ENCODE results near the gene E2F3. TPM values are rescaled to one million over a fixed set of nuclear protein-coding genes. Genes with fewer than 3 reads are reported as not detected.
"Not testable (repeated sequence)": the region's sequence is repeated elsewhere in the genome, so short reads cannot be mapped to it uniquely, and the experiment has no call there.

Gene E2F3
- polyA plus RNA-seq, 4 donors = 1.8 to 15.7 (median 4.4) TPM

DNA sequence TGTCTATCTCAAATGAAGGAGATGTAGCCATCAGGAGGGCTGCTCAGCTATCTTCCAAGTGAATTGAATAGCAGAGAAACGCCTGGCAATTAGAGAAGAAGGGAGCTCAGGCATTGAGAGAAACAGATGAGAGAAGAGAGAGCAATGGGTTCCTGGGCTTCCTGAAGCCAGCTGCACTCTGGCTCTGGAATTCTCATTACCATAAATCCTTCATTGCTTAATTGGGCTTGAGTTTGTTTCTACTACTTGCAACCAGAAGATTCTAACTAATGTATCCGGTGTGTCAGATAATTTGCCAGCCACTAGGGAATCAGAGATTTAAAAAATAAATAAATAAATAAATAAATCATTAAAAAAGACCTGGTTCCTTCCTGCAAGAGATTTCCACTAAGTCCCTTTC, 107.5 kb downstream of the E2F3 start:
- DNase-seq (no peak), FAIRE-seq (no peak)
- H3K4me1 ChIP-seq (ENCODE audit: control insufficient read depth in 3 of 3, insufficient read depth in 2 of 3, low read depth in 1 of 3, low read length in 2 of 3) = no peaks in the 10 kb centered on the region
- WGBS, 3 donors = 62 to 83% (median 78%) methylated on average over 2 of the region's 2 CpGs
- no peak overlapping the region for H3K4me3 ChIP-seq (ENCODE audit: low read depth in 1 of 3, low read length in 3 of 3)
- H3K9me3 ChIP-seq (ENCODE audit: control insufficient read depth in 2 of 2, insufficient read depth in 1 of 2, low read depth in 1 of 2, low read length in 1 of 2) = no peaks in the 10 kb centered on the region
- H3K27me3 ChIP-seq (ENCODE audit: control insufficient read depth in 3 of 3, insufficient read depth in 3 of 3, low read length in 3 of 3) = no peaks in the 10 kb centered on the region
- H3K36me3 ChIP-seq (ENCODE audit: control insufficient read depth in 3 of 3, insufficient read depth in 2 of 3, low read depth in 1 of 3, low read length in 3 of 3) = no peaks in the 10 kb centered on the region
- no peak overlapping the region for H3K27ac ChIP-seq (ENCODE audit: low read depth in 1 of 3, low read length in 2 of 3)

DNA sequence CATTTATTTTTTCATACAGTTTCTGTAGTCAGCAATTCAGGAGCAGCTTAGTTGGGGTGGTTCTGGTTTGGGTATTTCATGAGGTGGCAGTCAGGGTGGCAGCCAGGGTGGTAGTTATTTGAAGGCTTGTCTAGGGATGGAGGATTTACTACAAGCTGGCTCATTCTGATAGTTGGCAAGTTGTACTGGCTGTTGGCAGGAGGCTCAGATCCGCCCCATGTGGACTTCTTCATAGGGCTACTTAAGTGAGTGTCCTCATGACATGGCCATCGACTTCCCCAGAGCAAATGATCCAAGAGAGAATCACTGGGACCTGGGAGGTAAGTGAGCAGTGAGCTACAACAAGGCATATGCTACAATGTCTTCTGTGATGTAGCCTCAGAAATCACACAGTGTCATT, 110.2 kb downstream of the E2F3 start:
- FAIRE-seq = no peak
- no peaks in the 10 kb centered on the region for H3K9me3 ChIP-seq (ENCODE audit: control insufficient read depth in 2 of 2, insufficient read depth in 1 of 2, low read depth in 1 of 2, low read length in 1 of 2)
- H3K4me3 ChIP-seq (ENCODE audit: low read depth in 1 of 3, low read length in 3 of 3) = no peak overlapping the region
- no peak overlapping the region for H3K27ac ChIP-seq (ENCODE audit: low read depth in 1 of 3, low read length in 2 of 3)
- no peaks in the 10 kb centered on the region for H3K36me3 ChIP-seq (ENCODE audit: control insufficient read depth in 3 of 3, insufficient read depth in 2 of 3, low read depth in 1 of 3, low read length in 3 of 3)
- DNase-seq = no peak
- no peaks in the 10 kb centered on the region for H3K27me3 ChIP-seq (ENCODE audit: control insufficient read depth in 3 of 3, insufficient read depth in 3 of 3, low read length in 3 of 3)
- 79 to 86% (median 80%) methylated on average over 2 of the region's 2 CpGs for WGBS, 3 donors
- no peaks in the 10 kb centered on the region for H3K4me1 ChIP-seq (ENCODE audit: control insufficient read depth in 3 of 3, insufficient read depth in 2 of 3, low read depth in 1 of 3, low read length in 2 of 3)

DNA sequence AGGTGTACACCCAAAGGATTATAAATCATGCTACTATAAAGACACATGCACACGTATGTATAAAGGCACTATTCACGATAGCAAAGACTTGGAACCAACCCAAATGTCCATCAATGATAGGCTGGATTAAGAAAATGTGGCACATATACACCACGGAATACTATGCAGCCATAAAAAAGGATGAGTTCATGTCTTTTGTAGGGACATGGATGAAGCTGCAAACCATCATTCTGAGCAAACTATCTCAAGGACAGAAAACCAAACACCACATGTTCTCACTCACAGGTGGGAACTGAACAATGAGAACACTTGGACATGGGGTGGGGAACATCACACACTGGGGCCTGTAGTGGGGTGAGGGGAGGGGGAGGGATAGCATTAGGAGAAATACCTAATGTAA, 123.5 kb downstream of the E2F3 start:
- H3K27me3 ChIP-seq (ENCODE audit: control insufficient read depth in 3 of 3, insufficient read depth in 3 of 3, low read length in 3 of 3); H3K36me3 ChIP-seq (ENCODE audit: control insufficient read depth in 3 of 3, insufficient read depth in 2 of 3, low read depth in 1 of 3, low read length in 3 of 3); H3K4me1 ChIP-seq (ENCODE audit: control insufficient read depth in 3 of 3, insufficient read depth in 2 of 3, low read depth in 1 of 3, low read length in 2 of 3); H3K27ac ChIP-seq (ENCODE audit: low read depth in 1 of 3, low read length in 2 of 3); H3K4me3 ChIP-seq (ENCODE audit: low read depth in 1 of 3, low read length in 3 of 3); DNase-seq; H3K9me3 ChIP-seq (ENCODE audit: control insufficient read depth in 2 of 2, insufficient read depth in 1 of 2, low read depth in 1 of 2, low read length in 1 of 2); FAIRE-seq: not testable (repeated sequence)
- WGBS, 3 donors = 74 to 87% (median 80%) methylated on average over 3 of the region's 3 CpGs

DNA sequence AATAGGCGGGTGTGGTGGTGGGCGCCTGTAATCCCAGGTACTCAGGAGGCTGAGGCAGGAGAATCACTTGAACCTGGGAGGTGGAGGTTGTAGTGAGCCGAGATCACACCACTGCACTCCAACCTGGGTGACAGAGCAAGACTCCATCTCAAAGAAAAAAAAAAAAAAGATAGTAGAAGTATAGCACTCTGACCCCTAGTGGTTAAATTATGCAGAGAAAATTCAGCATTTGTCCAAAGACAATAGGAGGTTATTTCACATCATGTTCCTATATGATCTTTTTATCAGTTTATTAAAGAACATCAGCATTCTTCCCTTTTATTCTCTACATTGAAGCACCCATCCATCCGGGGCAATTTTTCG, 127.4 kb downstream of the E2F3 start:
- not testable (repeated sequence) for H3K36me3 ChIP-seq (ENCODE audit: control insufficient read depth in 3 of 3, insufficient read depth in 2 of 3, low read depth in 1 of 3, low read length in 3 of 3); FAIRE-seq; H3K9me3 ChIP-seq (ENCODE audit: control insufficient read depth in 2 of 2, insufficient read depth in 1 of 2, low read depth in 1 of 2, low read length in 1 of 2); H3K27me3 ChIP-seq (ENCODE audit: control insufficient read depth in 3 of 3, insufficient read depth in 3 of 3, low read length in 3 of 3); H3K27ac ChIP-seq (ENCODE audit: low read depth in 1 of 3, low read length in 2 of 3); H3K4me1 ChIP-seq (ENCODE audit: control insufficient read depth in 3 of 3, insufficient read depth in 2 of 3, low read depth in 1 of 3, low read length in 2 of 3); H3K4me3 ChIP-seq (ENCODE audit: low read depth in 1 of 3, low read length in 3 of 3)
- 6 to 33% (median 27%) methylated on average over 3 to 5 of the region's 5 CpGs for WGBS, 3 donors
- peak; percentile 51 to 64 for DNase-seq

DNA sequence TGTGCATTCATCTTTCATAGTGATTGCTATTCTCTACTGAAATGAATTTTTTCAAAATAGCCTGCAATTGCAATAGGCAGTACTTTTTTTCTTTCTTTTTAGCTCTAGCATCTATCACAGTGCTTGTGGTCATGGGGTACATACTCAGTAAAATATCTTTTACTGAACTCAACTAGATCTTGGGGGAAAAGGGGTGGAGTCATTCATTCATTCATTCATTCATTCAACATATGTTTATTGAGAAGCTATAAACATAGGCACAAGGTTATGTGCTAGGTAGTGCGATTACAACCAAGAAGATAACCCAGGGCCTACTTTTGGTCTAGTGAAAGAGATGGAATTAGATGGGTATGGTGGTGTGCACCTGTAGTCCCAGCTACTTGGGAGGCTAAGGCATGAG, 131.2 kb downstream of the E2F3 start:
- no peak overlapping the region for H3K4me3 ChIP-seq (ENCODE audit: low read depth in 1 of 3, low read length in 3 of 3)
- DNase-seq (no peak), FAIRE-seq (no peak)
- H3K27me3 ChIP-seq (ENCODE audit: control insufficient read depth in 3 of 3, insufficient read depth in 3 of 3, low read length in 3 of 3) = no peaks in the 10 kb centered on the region
- peaks cover 0 to 4% (median 0%) of the 10 kb centered on the region in 3 donors for H3K36me3 ChIP-seq (ENCODE audit: control insufficient read depth in 3 of 3, insufficient read depth in 2 of 3, low read depth in 1 of 3, low read length in 3 of 3)
- no peak overlapping the region for H3K27ac ChIP-seq (ENCODE audit: low read depth in 1 of 3, low read length in 2 of 3)
- H3K9me3 ChIP-seq (ENCODE audit: control insufficient read depth in 2 of 2, insufficient read depth in 1 of 2, low read depth in 1 of 2, low read length in 1 of 2) = no peaks in the 10 kb centered on the region
- 93 to 100% (median 97%) methylated on average over 1 of the region's 1 CpG for WGBS, 3 donors
- H3K4me1 ChIP-seq (ENCODE audit: control insufficient read depth in 3 of 3, insufficient read depth in 2 of 3, low read depth in 1 of 3, low read length in 2 of 3) = peaks cover 0 to 12% (median 4%) of the 10 kb centered on the region in 3 donors

DNA sequence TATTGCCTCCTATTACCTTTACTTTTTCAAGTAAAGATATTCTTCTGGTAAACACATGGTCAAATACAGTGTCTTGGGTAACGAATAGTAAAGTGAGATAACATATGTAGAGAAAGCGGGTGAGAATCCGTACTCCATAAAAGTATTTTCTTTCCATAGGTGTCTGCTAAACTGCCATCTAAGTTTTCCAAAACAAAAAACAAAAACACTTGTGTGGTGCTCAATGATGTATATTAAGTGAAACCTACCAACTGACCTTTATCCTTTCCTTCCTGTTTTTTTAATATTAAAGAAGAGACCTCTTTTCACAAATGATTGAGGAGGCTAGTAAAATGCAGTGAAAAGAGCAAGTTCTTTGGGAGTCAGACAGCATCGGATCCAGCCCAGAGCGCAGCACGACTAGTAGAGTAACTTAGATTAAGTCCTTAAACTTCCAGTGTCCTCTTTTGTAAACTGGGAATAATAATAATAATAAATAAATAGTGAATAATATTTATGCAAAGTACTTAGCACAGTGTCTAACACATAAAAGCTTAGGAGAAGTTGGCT, 132.1 kb downstream of the E2F3 start:
- peaks cover 0 to 4% (median 0%) of the 10 kb centered on the region in 3 donors for H3K36me3 ChIP-seq (ENCODE audit: control insufficient read depth in 3 of 3, insufficient read depth in 2 of 3, low read depth in 1 of 3, low read length in 3 of 3)
- H3K4me3 ChIP-seq (ENCODE audit: low read depth in 1 of 3, low read length in 3 of 3) = peak overlapping the region in 1 of 3 donors; percentile 92
- H3K27me3 ChIP-seq (ENCODE audit: control insufficient read depth in 3 of 3, insufficient read depth in 3 of 3, low read length in 3 of 3) = no peaks in the 10 kb centered on the region
- FAIRE-seq (no peak), DNase-seq (no peak)
- peaks cover 0 to 10% (median 4%) of the 10 kb centered on the region in 3 donors for H3K4me1 ChIP-seq (ENCODE audit: control insufficient read depth in 3 of 3, insufficient read depth in 2 of 3, low read depth in 1 of 3, low read length in 2 of 3)
- peak overlapping the region in 1 of 3 donors; percentile 90 for H3K27ac ChIP-seq (ENCODE audit: low read depth in 1 of 3, low read length in 2 of 3)
- no peaks in the 10 kb centered on the region for H3K9me3 ChIP-seq (ENCODE audit: control insufficient read depth in 2 of 2, insufficient read depth in 1 of 2, low read depth in 1 of 2, low read length in 1 of 2)
- 45 to 50% (median 45%) methylated on average over 6 of the region's 6 CpGs for WGBS, 3 donors

DNA sequence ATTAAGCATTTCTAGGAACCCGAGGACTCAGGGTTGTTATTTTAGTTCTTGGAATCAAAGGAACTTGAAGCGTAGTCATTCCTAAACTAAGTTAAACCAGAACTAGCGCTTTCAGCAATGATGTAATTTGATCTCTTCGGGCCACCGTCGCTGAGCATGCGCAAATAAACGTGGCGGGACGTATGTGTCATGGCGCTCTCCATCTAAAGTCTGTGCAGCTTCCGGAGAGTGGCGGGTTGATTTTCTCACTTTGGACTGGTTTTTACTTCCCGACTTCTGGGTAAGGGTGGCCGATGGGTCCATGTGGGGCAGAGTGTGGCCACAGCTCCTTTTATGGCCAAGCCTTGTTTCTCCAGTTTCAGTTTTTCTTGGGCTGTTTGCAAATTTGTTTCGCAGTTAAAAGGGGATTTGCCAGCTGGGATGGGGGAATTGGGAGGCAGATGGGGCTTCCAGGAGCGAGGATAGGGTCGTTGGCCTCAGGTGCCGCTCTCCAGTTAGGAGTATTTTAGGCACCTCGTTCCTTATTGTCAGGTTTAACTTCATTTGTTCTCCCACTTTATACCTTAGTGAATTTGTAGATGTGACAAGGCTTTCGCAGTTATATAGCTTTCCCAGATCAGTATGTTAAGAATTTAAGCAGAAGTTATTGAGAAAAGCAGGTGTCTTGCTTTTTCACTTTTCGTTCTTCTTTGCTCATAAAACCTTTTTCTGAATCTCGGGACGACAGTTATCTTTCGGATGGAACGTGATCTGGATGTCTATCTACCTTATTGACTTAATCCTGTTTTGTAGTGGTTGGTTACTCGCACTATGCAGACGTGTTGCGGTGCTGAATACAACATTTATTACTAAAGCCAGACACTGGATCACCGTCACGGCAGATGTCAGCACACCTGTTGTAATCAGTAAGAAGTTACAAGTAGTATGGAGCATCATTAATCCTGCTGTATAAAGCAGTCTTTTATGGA, 132.9 kb downstream of the E2F3 start, which contains the start of gene CDKAL1:
CDKAL1 (plus strand) TSS at position 163 of the 968 bp plus-strand sequence. CDS start 11,894 bp downstream, outside the sequence.
- WGBS, 3 donors = 0 to 1% (median 0%) methylated on average over 31 of the region's 31 CpGs
- Histone ChIP-seq H3K27ac (ENCODE audit: low read depth in 1 of 3, low read length in 2 of 3) (peak within 1 kb of the TSS; percentile 57 to 90 (median 82)), H3K36me3 (ENCODE audit: control insufficient read depth in 3 of 3, insufficient read depth in 2 of 3, low read depth in 1 of 3, low read length in 3 of 3) (peaks cover 0 to 4% (median 0%) of the 10 kb centered on the region in 3 donors), H3K4me1 (ENCODE audit: control insufficient read depth in 3 of 3, insufficient read depth in 2 of 3, low read depth in 1 of 3, low read length in 2 of 3) (peaks cover 0 to 10% (median 4%) of the 10 kb centered on the region in 3 donors), H3K4me3 (ENCODE audit: low read depth in 1 of 3, low read length in 3 of 3) (peak within 1 kb of the TSS; percentile 56 to 92 (median 62)), H3K9me3 (ENCODE audit: control insufficient read depth in 2 of 2, insufficient read depth in 1 of 2, low read depth in 1 of 2, low read length in 1 of 2) (no peaks in the 10 kb centered on the region), H3K27me3 (ENCODE audit: control insufficient read depth in 3 of 3, insufficient read depth in 3 of 3, low read length in 3 of 3) (no peaks in the 10 kb centered on the region)
- DNase-seq (peak; percentile 91 to 95), FAIRE-seq (no peak)

DNA sequence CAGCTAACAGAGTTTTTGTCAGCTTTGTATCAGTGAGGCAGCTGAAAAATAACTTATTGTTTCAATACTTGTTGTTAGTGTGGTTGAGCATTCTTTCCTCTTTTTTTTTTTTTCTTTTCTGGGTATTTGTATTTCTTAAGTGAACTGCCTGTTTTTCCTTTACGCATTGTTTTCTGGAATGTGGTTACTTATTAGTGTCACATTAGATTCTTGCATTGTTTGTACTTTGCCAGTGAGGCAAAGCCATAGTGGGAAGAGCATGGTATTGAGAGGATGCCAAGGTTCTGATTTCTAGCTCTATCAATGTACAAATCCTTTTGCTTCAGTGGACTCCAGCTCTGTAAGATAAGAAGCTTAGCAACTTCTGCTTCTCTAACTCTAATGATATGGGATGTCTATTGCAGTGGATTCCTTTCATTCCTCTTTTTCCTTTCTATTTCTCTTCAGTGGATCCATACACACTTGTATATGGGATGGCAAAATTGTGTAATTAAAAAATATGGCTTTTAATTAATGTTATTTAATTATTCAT, 136.5 kb downstream of the E2F3 start:
- DNase-seq (no peak), FAIRE-seq (no peak)
- no peaks in the 10 kb centered on the region for H3K27me3 ChIP-seq (ENCODE audit: control insufficient read depth in 3 of 3, insufficient read depth in 3 of 3, low read length in 3 of 3)
- H3K4me3 ChIP-seq (ENCODE audit: low read depth in 1 of 3, low read length in 3 of 3) = no peak overlapping the region
- WGBS, 3 donors = 56 to 100% (median 100%) methylated on average over 1 of the region's 1 CpG
- peaks cover 0 to 10% (median 8%) of the 10 kb centered on the region in 3 donors for H3K4me1 ChIP-seq (ENCODE audit: control insufficient read depth in 3 of 3, insufficient read depth in 2 of 3, low read depth in 1 of 3, low read length in 2 of 3)
- no peaks in the 10 kb centered on the region for H3K9me3 ChIP-seq (ENCODE audit: control insufficient read depth in 2 of 2, insufficient read depth in 1 of 2, low read depth in 1 of 2, low read length in 1 of 2)
- H3K27ac ChIP-seq (ENCODE audit: low read depth in 1 of 3, low read length in 2 of 3) = no peak overlapping the region
- peaks cover 0 to 14% (median 2%) of the 10 kb centered on the region in 3 donors for H3K36me3 ChIP-seq (ENCODE audit: control insufficient read depth in 3 of 3, insufficient read depth in 2 of 3, low read depth in 1 of 3, low read length in 3 of 3)

Measured in small intestine (tissue), 7 donors.